Measurements from ENCODE around the gene MSANTD3.

MSANTD3 gene

GRCh38 chr9:100457517-100457916, 30.6 kb downstream of the MSANTD3 start:
- no peak for DNase-seq (ENCODE audit: extremely low spot score)
- ChIA-PET CTCF (no interaction called here), POLR2A (no interaction called here)
- TF ChIP-seq CTCF (IDR thresholded peaks at IDR 0.05; ENCODE audit: control extremely low read depth, extremely low read depth, low read depth, missing control alignments) = no peak

GRCh38 chr9:100459963-100460362, 33.0 kb downstream of the MSANTD3 start:
- no peak for TF ChIP-seq CTCF (IDR thresholded peaks at IDR 0.05; ENCODE audit: control extremely low read depth, extremely low read depth, low read depth, missing control alignments)
- ChIA-PET POLR2A (no interaction called here), CTCF (interaction anchor here (1.3 to 1.4 kb wide), 3 partner anchors 21 to 26 kb away, joined by 3 read pairs; no protein-coding TSS in a partner anchor)
- no peak for DNase-seq (ENCODE audit: extremely low spot score)

GRCh38 chr9:100465274-100465673, 38.3 kb downstream of the MSANTD3 start:
- POLR2A ChIA-PET = interaction anchor here (0.6 kb wide), 1 partner anchor 58 kb away, joined by 8 read pairs; no protein-coding TSS in a partner anchor
- CTCF ChIA-PET = interaction anchor here (1.0 to 3.6 kb wide), 5 partner anchors 14 to 654 kb away, joined by 3 to 12 read pairs (median 4); no protein-coding TSS in a partner anchor
- DNase-seq (ENCODE audit: extremely low spot score) = no peak
- no peak for TF ChIP-seq CTCF (IDR thresholded peaks at IDR 0.05; ENCODE audit: control extremely low read depth, extremely low read depth, low read depth, missing control alignments)

- ChIA-PET POLR2A (interaction anchor here (0.6 kb wide), 1 partner anchor 59 kb away, joined by 8 read pairs; no protein-coding TSS in a partner anchor), CTCF (interaction anchor here (1.0 to 3.6 kb wide), 6 partner anchors 14 to 655 kb away, joined by 3 to 12 read pairs (median 4); no protein-coding TSS in a partner anchor)
- no peak for TF ChIP-seq CTCF (IDR thresholded peaks at IDR 0.05; ENCODE audit: control extremely low read depth, extremely low read depth, low read depth, missing control alignments)
- DNase-seq (ENCODE audit: extremely low spot score) = no peak
Measured at GRCh38 chr9:100465761-100466160, 38.8 kb downstream of the MSANTD3 start.

- CTCF ChIA-PET = interaction anchor here (1.0 to 3.6 kb wide), 6 partner anchors 10 to 655 kb away, joined by 3 to 12 read pairs (median 4); no protein-coding TSS in a partner anchor
- POLR2A ChIA-PET = interaction anchor here (0.6 kb wide), 1 partner anchor 59 kb away, joined by 8 read pairs; no protein-coding TSS in a partner anchor
Measured at GRCh38 chr9:100466171-100466828, 39.4 kb downstream of the MSANTD3 start.

GRCh38 chr9:100466829-100467221, 39.9 kb downstream of the MSANTD3 start:
- ChIA-PET POLR2A (no interaction called here), CTCF (interaction anchor here (1.0 to 3.6 kb wide), 6 partner anchors 9 to 656 kb away, joined by 3 to 12 read pairs (median 4); no protein-coding TSS in a partner anchor)
- no peak for TF ChIP-seq CTCF (IDR thresholded peaks at IDR 0.05; ENCODE audit: control extremely low read depth, extremely low read depth, low read depth, missing control alignments)
- no peak for DNase-seq (ENCODE audit: extremely low spot score)

More at GRCh38 chr9:100466171-100466828, 39.4 kb downstream of the MSANTD3 start:
- DNase-seq (ENCODE audit: extremely low spot score) = no peak
- no peak for TF ChIP-seq CTCF (IDR thresholded peaks at IDR 0.05; ENCODE audit: control extremely low read depth, extremely low read depth, low read depth, missing control alignments)

Measured in GM10248 (cell line).